B cell (primary cell): ENCODE data around the gene TMEM233.

Experiments used
- CTCF ChIP-seq: fragments of 200-600 bp; IDR thresholded peaks from one replicate; pipeline ENCODE4 v1.8.0; 2022; ENCODE audit warnings: antibody characterized with exemption, mild to moderate bottlenecking
- EZH2 ChIP-seq: IDR thresholded peaks from 2 replicates; pipeline ENCODE4 v1.6.1; 2012; ENCODE audit warnings: borderline replicate concordance, low read depth, mild to moderate bottlenecking, moderate library complexity, low read length; ENCODE audit not compliant: insufficient read depth, poor library complexity, severe bottlenecking

GRCh38 chr12:119620490-119620889 is 26.9 kb downstream of the TMEM233 start:
- TF ChIP-seq EZH2, result no peak
- TF ChIP-seq CTCF, result no peak
